Fibroblast of lung (primary cell): ENCODE results near the gene GRK7. TPM values are rescaled to one million over a fixed set of nuclear protein-coding genes. Genes with fewer than 3 reads are reported as not detected.

ENCODE experiments used
- DNase-seq, 2 donors: peaks; one replicate each; pipeline versions ENCODE4 v3.0.0 to v3.0.0-alpha.2; 2010; ENCODE audit warnings: low read depth in 2 of 2
- H2AFZ ChIP-seq: 2 replicates; pipeline ENCODE4 v1.5.1; 2012; ENCODE audit warnings: low read length, control low read depth, inconsistent platforms
- H3K27ac ChIP-seq: 2 replicates; pipeline ENCODE4 v1.5.1; 2011; ENCODE audit warnings: low read length, control low read depth; ENCODE audit not compliant: insufficient read depth
- H3K27me3 ChIP-seq: 2 replicates; pipeline ENCODE4 v1.5.1; 2011; ENCODE audit warnings: mild to moderate bottlenecking, low read length; ENCODE audit not compliant: control insufficient read depth, insufficient read depth
- H3K36me3 ChIP-seq: 2 replicates; pipeline ENCODE4 v1.5.1; 2011; ENCODE audit warnings: low read length; ENCODE audit not compliant: control insufficient read depth, insufficient read depth
- H3K4me1 ChIP-seq: 2 replicates; pipeline ENCODE4 v1.5.1; 2011; ENCODE audit warnings: low read length; ENCODE audit not compliant: control insufficient read depth, insufficient read depth; ENCODE audit errors: extremely low read depth
- H3K4me2 ChIP-seq: 2 replicates; pipeline ENCODE4 v1.5.1; 2011; ENCODE audit warnings: low read length, control low read depth; ENCODE audit not compliant: insufficient read depth; ENCODE audit errors: extremely low read depth
- H3K4me3 ChIP-seq, 4 experiments: fragments of 200-600 bp in 1 of 4; sonication (generic) in 1 of 4; replicated peaks in 1 of 4; 2 replicates each; pipeline ENCODE4 v1.5.1; 2011 to 2016; ENCODE audit warnings: low read length in 4 of 4, low read depth in 3 of 4, mild to moderate bottlenecking in 3 of 4, control low read depth in 2 of 4, inconsistent platforms in 1 of 4, mixed read lengths in 1 of 4; ENCODE audit not compliant: insufficient read depth in 1 of 4; ENCODE audit errors: control extremely low read depth in 1 of 4
- H3K79me2 ChIP-seq: 2 replicates; pipeline ENCODE4 v1.5.1; 2012; ENCODE audit warnings: mild to moderate bottlenecking, low read length, inconsistent platforms; ENCODE audit not compliant: control insufficient read depth, insufficient read depth
- H3K9ac ChIP-seq: 2 replicates; pipeline ENCODE4 v1.5.1; 2011; ENCODE audit warnings: mild to moderate bottlenecking, low read length, control low read depth; ENCODE audit not compliant: insufficient read depth
- H3K9me3 ChIP-seq: 2 replicates; pipeline ENCODE4 v1.5.1; 2012; ENCODE audit warnings: low read depth, low read length; ENCODE audit not compliant: control insufficient read depth, insufficient read depth
- H4K20me1 ChIP-seq: 2 replicates; pipeline ENCODE4 v1.5.1; 2011; ENCODE audit warnings: low read length; ENCODE audit not compliant: control insufficient read depth, insufficient read depth; ENCODE audit errors: extremely low read depth
- EZH2 ChIP-seq: IDR thresholded peaks from 2 replicates; pipeline ENCODE4 v1.5.1; 2012; ENCODE audit warnings: low read length, control low read depth, mild to moderate bottlenecking; ENCODE audit errors: missing control alignments
- polyA plus RNA-seq, 2 donors: library from polyadenylated mRNA; depleted of rRNA in 1 of 2; stranded (reverse) in 1 of 2; unstranded in 1 of 2; fragments of >200 nt; gene quantifications; 2 replicates each; pipeline ENCODE4 v1.2.1, GENCODE V29; 2011 to 2012; ENCODE audit warnings: missing spikeins in 1 of 2
- total RNA-seq: library from RNA; depleted of rRNA; stranded (reverse); fragments of >200 nt; gene quantifications from 2 replicates; pipeline ENCODE4 v1.2.1, GENCODE V29; 2014
- TF ChIP-seq, protein P1 (sequence below), 2 donors: IDR thresholded peaks in 1 of 2; conservative IDR thresholded peaks in 1 of 2; 1 replicate in 1 of 2; 2 replicates in 1 of 2; pipeline ENCODE4 v1.5.1; 2011 to 2012; ENCODE audit warnings: low read length in 2 of 2, control low read depth in 1 of 2, inconsistent platforms in 1 of 2, low read depth in 1 of 2, mild to moderate bottlenecking in 1 of 2

GRK7 gene
- total and polyA plus RNA-seq, 2 donors (not counting 1 experiment from before 2014, with no cell fraction given) = under 0.01 TPM; not detected in 1

DNA sequence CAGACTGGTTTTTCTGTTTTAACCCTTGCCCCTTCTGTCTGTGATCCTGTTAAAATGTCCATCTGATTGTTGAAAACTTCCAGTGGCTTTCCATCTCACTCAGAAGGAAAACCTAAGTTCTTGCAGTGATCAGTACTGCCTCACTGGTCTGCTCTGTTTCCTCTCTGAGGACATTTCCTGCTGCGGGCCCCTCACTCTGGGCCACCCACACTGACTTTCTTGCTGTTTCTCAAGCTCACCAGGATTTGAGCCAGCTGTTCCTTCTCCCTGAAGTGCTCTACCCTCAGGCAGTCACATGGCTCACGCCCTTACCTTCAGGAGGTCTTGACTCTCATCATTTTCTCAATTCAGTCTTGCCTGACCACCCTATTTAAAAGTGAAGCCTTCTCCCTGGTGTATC is 1.8 kb downstream of the GRK7 start:
- Histone ChIP-seq H3K79me2 (no peaks in the 10 kb centered on the region), H3K9me3 (no peaks in the 10 kb centered on the region), H3K27me3 (no peaks in the 10 kb centered on the region), H4K20me1 (no peaks in the 10 kb centered on the region), H3K4me3 (no peak overlapping the region), H3K27ac (no peak overlapping the region), H2AFZ (no peak overlapping the region), H3K36me3 (no peaks in the 10 kb centered on the region), H3K4me2 (no peak overlapping the region), H3K4me1 (no peaks in the 10 kb centered on the region), H3K9ac (no peak overlapping the region)
- no peak for TF ChIP-seq EZH2
- TF ChIP-seq, protein P1, sequence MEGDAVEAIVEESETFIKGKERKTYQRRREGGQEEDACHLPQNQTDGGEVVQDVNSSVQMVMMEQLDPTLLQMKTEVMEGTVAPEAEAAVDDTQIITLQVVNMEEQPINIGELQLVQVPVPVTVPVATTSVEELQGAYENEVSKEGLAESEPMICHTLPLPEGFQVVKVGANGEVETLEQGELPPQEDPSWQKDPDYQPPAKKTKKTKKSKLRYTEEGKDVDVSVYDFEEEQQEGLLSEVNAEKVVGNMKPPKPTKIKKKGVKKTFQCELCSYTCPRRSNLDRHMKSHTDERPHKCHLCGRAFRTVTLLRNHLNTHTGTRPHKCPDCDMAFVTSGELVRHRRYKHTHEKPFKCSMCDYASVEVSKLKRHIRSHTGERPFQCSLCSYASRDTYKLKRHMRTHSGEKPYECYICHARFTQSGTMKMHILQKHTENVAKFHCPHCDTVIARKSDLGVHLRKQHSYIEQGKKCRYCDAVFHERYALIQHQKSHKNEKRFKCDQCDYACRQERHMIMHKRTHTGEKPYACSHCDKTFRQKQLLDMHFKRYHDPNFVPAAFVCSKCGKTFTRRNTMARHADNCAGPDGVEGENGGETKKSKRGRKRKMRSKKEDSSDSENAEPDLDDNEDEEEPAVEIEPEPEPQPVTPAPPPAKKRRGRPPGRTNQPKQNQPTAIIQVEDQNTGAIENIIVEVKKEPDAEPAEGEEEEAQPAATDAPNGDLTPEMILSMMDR (conservative IDR thresholded peaks at IDR 0.05 in 1 of 2, IDR thresholded peaks at IDR 0.05 in 1 of 2; ENCODE audit: low read depth in 1 of 2, low read length in 2 of 2) = no peak
- DNase-seq = peak in 1 of 2 donors; percentile 21

DNA sequence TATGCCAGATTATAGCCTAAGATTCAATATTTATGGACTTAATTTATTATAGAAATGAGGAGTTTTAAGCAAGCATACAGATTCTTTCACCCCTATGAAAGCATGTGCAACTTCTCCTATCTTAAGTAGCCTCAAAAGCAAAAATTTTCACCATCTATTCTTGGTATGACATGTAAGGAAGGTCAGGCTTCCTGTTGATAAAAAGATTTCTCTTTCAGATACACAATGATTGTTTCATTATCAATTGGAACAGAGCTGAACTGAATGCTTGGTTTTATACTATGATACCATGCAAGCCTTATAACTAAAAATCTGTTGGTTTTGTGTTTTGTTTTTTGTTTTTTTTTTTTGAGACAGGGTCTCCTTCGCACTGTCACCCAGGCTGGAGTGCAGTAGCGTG is 3.9 kb downstream of the GRK7 start:
- H3K27ac ChIP-seq = no peak overlapping the region
- H3K79me2 ChIP-seq = no peaks in the 10 kb centered on the region
- no peak for TF ChIP-seq EZH2
- TF ChIP-seq, protein P1 (conservative IDR thresholded peaks at IDR 0.05 in 1 of 2, IDR thresholded peaks at IDR 0.05 in 1 of 2; ENCODE audit: low read depth in 1 of 2, low read length in 2 of 2) = no peak
- H2AFZ ChIP-seq = no peak overlapping the region
- no peak overlapping the region for H3K9ac ChIP-seq
- H3K36me3 ChIP-seq = no peaks in the 10 kb centered on the region
- H4K20me1 ChIP-seq = no peaks in the 10 kb centered on the region
- no peak overlapping the region for H3K4me3 ChIP-seq
- H3K4me1 ChIP-seq = no peaks in the 10 kb centered on the region
- no peaks in the 10 kb centered on the region for H3K9me3 ChIP-seq
- no peaks in the 10 kb centered on the region for H3K27me3 ChIP-seq
- DNase-seq = no peak
- H3K4me2 ChIP-seq = no peak overlapping the region

DNA sequence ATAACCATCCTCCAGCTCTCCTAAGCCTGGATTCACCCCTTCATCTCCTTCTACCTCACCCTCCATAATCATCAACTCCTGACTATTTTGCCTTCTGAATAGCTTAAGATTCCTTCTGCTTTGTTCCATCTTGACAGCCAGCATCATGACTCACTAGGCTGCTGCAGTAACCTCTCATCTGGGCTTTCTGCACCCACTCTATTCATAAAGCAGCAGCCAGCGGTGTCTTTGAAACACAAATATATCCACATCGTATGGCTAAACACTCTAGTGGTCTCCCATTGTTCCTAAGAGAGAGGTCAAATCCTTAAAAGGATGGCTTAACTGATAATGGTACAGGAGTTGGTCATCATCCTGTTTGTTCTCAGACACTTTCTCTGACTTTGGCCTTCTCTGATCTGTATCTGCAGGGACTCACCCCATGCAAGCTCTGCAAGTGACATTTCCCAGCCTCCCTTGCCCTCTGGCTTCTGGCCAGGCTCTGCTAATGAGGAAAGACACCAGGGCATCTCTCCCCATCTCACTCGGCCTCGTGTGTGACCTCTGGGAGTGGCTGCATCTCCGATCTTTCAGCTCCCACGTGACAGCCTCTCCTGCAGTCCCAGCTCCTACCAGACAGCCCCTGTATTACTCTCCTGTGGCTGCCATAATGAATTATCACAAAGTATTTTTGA is 6.2 kb downstream of the GRK7 start:
- H2AFZ ChIP-seq = no peak overlapping the region
- no peak overlapping the region for H3K4me3 ChIP-seq
- no peak for TF ChIP-seq EZH2
- TF ChIP-seq, protein P1 (conservative IDR thresholded peaks at IDR 0.05 in 1 of 2, IDR thresholded peaks at IDR 0.05 in 1 of 2; ENCODE audit: low read depth in 1 of 2, low read length in 2 of 2) = no peak
- peak in 1 of 2 donors; percentile 54 for DNase-seq
- no peaks in the 10 kb centered on the region for H3K9me3 ChIP-seq
- H3K27me3 ChIP-seq = no peaks in the 10 kb centered on the region
- H3K79me2 ChIP-seq = no peaks in the 10 kb centered on the region
- H3K9ac ChIP-seq = no peak overlapping the region
- H3K4me1 ChIP-seq = no peaks in the 10 kb centered on the region
- H3K27ac ChIP-seq = no peak overlapping the region
- no peaks in the 10 kb centered on the region for H3K36me3 ChIP-seq
- H4K20me1 ChIP-seq = no peaks in the 10 kb centered on the region
- no peak overlapping the region for H3K4me2 ChIP-seq
